ENCODE data around the gene CAPN13.

GRCh38 chr2:30681022-30681421 lies 126.2 kb downstream of the CAPN13 start:
- TF ChIP-seq POLR2A (IDR thresholded peaks at IDR 0.05) (no peak), EP300 (IDR thresholded peaks at IDR 0.05) (no peak), POLR2AphosphoS5 (IDR thresholded peaks at IDR 0.05) (no peak)
- TF ChIP-seq, protein P1, sequence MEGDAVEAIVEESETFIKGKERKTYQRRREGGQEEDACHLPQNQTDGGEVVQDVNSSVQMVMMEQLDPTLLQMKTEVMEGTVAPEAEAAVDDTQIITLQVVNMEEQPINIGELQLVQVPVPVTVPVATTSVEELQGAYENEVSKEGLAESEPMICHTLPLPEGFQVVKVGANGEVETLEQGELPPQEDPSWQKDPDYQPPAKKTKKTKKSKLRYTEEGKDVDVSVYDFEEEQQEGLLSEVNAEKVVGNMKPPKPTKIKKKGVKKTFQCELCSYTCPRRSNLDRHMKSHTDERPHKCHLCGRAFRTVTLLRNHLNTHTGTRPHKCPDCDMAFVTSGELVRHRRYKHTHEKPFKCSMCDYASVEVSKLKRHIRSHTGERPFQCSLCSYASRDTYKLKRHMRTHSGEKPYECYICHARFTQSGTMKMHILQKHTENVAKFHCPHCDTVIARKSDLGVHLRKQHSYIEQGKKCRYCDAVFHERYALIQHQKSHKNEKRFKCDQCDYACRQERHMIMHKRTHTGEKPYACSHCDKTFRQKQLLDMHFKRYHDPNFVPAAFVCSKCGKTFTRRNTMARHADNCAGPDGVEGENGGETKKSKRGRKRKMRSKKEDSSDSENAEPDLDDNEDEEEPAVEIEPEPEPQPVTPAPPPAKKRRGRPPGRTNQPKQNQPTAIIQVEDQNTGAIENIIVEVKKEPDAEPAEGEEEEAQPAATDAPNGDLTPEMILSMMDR (IDR thresholded peaks at IDR 0.05): no peak
